ES-I3 (cell line): ENCODE results near the gene EHMT1.
"Not testable (repeated sequence)": the region's sequence is repeated elsewhere in the genome, so short reads cannot be mapped to it uniquely, and the experiment has no call there.

ENCODE experiments used
- H3K36me3 ChIP-seq: 2 replicates; pipeline ENCODE4 v1.6.1; 2013; ENCODE audit warnings: mild to moderate bottlenecking, low read length, control low read depth, moderate library complexity; ENCODE audit not compliant: insufficient read depth
- H3K4me1 ChIP-seq: 2 replicates; pipeline ENCODE4 v1.6.1; 2013; ENCODE audit warnings: mild to moderate bottlenecking, control low read depth, low read length; ENCODE audit not compliant: insufficient read depth
- H3K9ac ChIP-seq: 2 replicates; pipeline ENCODE4 v1.6.1; 2013; ENCODE audit warnings: low read depth, mild to moderate bottlenecking, low read length, moderate library complexity
- H3K9me3 ChIP-seq: 2 replicates; pipeline ENCODE4 v1.6.1; 2013; ENCODE audit warnings: mild to moderate bottlenecking, low read length, moderate library complexity; ENCODE audit not compliant: control insufficient read depth, insufficient read depth

The EHMT1 gene

GRCh38 chr9:137733429-137733828 lies 114.6 kb downstream of the EHMT1 start:
- no peak overlapping the region for H3K9ac ChIP-seq
- H3K4me1 ChIP-seq, result no peaks in the 10 kb centered on the region
- H3K36me3 ChIP-seq, result peaks cover 10% of the 10 kb centered on the region
- peaks cover 3% of the 10 kb centered on the region; the same call in 1 of the 2 replicates for H3K9me3 ChIP-seq

- Histone ChIP-seq H3K4me1 (no peaks in the 10 kb centered on the region), H3K36me3 (peaks cover 6% of the 10 kb centered on the region; the same call in 1 of the 2 replicates), H3K9me3 (peaks cover 3% of the 10 kb centered on the region; the same call in 1 of the 2 replicates), H3K9ac (no peak overlapping the region)
These were observed 115.4 kb downstream of the EHMT1 start for GRCh38 chr9:137734181-137734580.

GRCh38 chr9:137738182-137738696 lies 119.4 kb downstream of the EHMT1 start:
- not testable (repeated sequence) for H3K9me3 ChIP-seq, H3K36me3 ChIP-seq, H3K4me1 ChIP-seq, H3K9ac ChIP-seq

GRCh38 chr9:137738703-137739102 lies 119.9 kb downstream of the EHMT1 start:
- Histone ChIP-seq H3K36me3 (peaks cover 6% of the 10 kb centered on the region), H3K9me3 (peaks cover 3% of the 10 kb centered on the region; the same call in 1 of the 2 replicates), H3K4me1 (no peaks in the 10 kb centered on the region), H3K9ac (no peak overlapping the region)

- peaks cover 6% of the 10 kb centered on the region for H3K36me3 ChIP-seq
- H3K9ac ChIP-seq, result no peak overlapping the region
- H3K4me1 ChIP-seq, result no peaks in the 10 kb centered on the region
- H3K9me3 ChIP-seq, result no peaks in the 10 kb centered on the region
These were observed 120.8 kb downstream of the EHMT1 start for GRCh38 chr9:137739371-137740309.

GRCh38 chr9:137740312-137740711 lies 121.5 kb downstream of the EHMT1 start:
- Histone ChIP-seq H3K9me3 (no peaks in the 10 kb centered on the region), H3K36me3 (peaks cover 6% of the 10 kb centered on the region), H3K9ac (no peak overlapping the region), H3K4me1 (peaks cover under 1% of the 10 kb centered on the region; the same call in 1 of the 2 replicates)

DNA sequence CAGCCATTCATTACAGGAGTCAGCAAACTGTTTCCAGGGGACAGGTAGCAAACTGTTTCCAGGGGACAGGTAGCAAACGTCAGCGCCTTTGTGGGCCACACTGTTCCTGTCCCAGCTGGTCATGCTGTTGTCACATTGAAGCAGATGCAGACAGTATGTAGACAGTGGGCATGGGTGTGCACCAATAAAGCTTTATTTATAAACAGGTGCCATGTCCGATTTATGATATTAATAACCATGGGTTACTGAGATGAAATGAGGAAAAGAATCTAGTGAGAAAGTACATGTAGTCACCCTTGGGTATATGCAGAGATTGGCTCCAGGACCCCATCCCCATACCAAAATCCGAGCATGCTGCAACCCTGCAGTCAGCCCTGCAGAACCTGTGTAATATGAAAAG lies 122.5 kb downstream of the EHMT1 start:
- H3K4me1 ChIP-seq, result peaks cover 4% of the 10 kb centered on the region
- H3K36me3 ChIP-seq, result peaks cover 6% of the 10 kb centered on the region
- no peaks in the 10 kb centered on the region for H3K9me3 ChIP-seq
- no peak overlapping the region for H3K9ac ChIP-seq

DNA sequence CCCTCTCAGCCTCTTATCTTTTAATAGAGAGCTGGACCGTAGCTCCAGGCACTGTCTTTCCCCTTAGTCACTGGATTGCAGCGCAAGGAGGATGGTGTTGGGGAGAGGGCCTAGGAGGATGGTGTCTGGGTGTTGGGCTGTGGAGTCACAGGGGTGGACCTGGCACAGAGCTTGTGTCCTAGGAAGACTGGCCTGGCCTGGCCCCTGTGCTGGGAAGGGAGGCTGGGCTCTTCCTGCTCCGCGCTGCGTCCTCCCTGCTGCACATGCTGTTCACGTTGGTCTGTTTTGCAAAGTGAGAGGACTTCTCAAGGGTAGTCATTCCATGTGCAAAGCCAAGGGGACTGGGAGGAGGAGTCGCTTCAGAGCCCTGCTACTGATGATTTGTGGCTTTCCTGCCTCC lies 123.9 kb downstream of the EHMT1 start:
- Histone ChIP-seq H3K4me1 (peaks cover 4% of the 10 kb centered on the region), H3K9ac (no peak overlapping the region), H3K9me3 (no peaks in the 10 kb centered on the region), H3K36me3 (peaks cover 6% of the 10 kb centered on the region)

- peaks cover 4% of the 10 kb centered on the region for H3K4me1 ChIP-seq
- no peaks in the 10 kb centered on the region for H3K9me3 ChIP-seq
- peaks cover 6% of the 10 kb centered on the region for H3K36me3 ChIP-seq
- no peak overlapping the region for H3K9ac ChIP-seq
These were observed 124.9 kb downstream of the EHMT1 start for GRCh38 chr9:137743695-137744094.

DNA sequence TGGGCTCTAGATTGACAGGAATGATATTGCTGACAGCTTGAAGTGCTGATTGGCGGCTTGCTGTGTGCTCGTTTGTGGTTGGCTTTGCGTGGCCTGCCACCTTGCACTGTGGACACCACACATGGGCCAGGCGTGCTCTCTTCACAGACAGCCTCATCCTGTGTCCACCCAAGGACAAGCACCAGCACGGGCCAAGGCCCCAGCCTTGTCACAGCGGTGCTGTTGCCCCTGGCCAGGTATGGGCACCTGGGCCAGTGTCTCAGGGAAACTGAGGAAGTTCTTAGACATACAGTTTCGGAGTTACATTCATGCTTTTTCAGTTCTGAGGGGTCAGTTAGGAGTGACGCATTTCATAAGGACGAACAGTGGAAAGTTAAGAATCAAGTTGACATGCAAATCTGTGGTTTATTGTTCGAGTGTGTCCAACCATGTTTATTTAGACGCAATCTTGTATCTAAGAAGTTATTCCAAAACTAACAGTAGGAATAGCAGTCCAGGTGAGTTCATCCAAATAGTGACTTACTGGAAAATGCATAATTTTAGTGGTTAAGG lies 125.9 kb downstream of the EHMT1 start:
- H3K36me3 ChIP-seq, result peaks cover 6% of the 10 kb centered on the region
- peaks cover 4% of the 10 kb centered on the region for H3K4me1 ChIP-seq
- no peak overlapping the region for H3K9ac ChIP-seq
- H3K9me3 ChIP-seq, result no peaks in the 10 kb centered on the region

- no peak overlapping the region for H3K9ac ChIP-seq
- peaks cover 4% of the 10 kb centered on the region for H3K36me3 ChIP-seq
These were observed 126.8 kb downstream of the EHMT1 start for GRCh38 chr9:137745541-137745991.

DNA sequence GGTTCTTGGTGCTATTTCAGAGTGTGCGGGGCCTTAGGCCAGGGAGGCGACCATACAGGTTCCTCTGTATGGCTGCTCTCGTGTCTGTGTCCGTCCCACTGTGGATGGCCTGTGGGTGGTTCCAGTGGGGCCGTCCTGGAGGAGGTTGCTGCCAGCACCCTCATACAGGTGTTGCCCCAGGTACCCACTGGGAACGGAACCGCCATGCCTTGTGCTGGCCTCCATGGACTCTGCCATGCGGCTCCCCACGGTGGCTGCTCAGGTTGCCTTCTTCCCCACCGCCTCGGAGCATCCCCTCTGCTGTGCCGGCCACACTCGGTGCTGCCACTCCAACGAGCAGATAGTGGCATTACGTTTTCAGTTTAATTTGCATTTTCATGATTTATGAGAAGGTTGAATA lies 129.5 kb downstream of the EHMT1 start:
- peaks cover 3% of the 10 kb centered on the region for H3K36me3 ChIP-seq

More at GRCh38 chr9:137745541-137745991, 126.8 kb downstream of the EHMT1 start:
- Histone ChIP-seq H3K9me3 (no peaks in the 10 kb centered on the region), H3K4me1 (peaks cover 4% of the 10 kb centered on the region)

GRCh38 chr9:137748741-137749140 lies 129.9 kb downstream of the EHMT1 start:
- peaks cover 3% of the 10 kb centered on the region for H3K36me3 ChIP-seq
- H3K9ac ChIP-seq, result no peak overlapping the region
- H3K9me3 ChIP-seq, result no peaks in the 10 kb centered on the region
- H3K4me1 ChIP-seq, result peaks cover 4% of the 10 kb centered on the region

More for the DNA sequence above, 129.5 kb downstream of the EHMT1 start:
- no peak overlapping the region for H3K9ac ChIP-seq
- no peaks in the 10 kb centered on the region for H3K9me3 ChIP-seq
- H3K4me1 ChIP-seq, result peaks cover 4% of the 10 kb centered on the region

GRCh38 chr9:137749511-137749910 lies 130.7 kb downstream of the EHMT1 start:
- peaks cover 4% of the 10 kb centered on the region for H3K4me1 ChIP-seq
- no peaks in the 10 kb centered on the region for H3K9me3 ChIP-seq
- peaks cover 3% of the 10 kb centered on the region; the same call in 1 of the 2 replicates for H3K36me3 ChIP-seq
- H3K9ac ChIP-seq, result no peak overlapping the region
